Activated naive CD8-positive, alpha-beta T cell treated with anti-CD3 and anti-CD28 coated beads, Interleukin-2, amount 50 U/mL, for 24 hours (primary cell): ENCODE results near the gene CCBE1.

Source experiments
- ATAC-seq: fragments of 150-1000 bp; cut with Tn5 transposase; one replicate; pipeline ENCODE4 v1.10.0; 2021
- DNase-seq: peaks from one replicate; pipeline ENCODE4 v3.0.0; 2021
- H3K27ac Mint-ChIP-seq: one replicate; pipeline ENCODE4 v1.8.0; 2021; ENCODE audit warnings: mild to moderate bottlenecking, mixed read lengths
- H3K27me3 Mint-ChIP-seq: one replicate; pipeline ENCODE4 v1.8.0; 2021; ENCODE audit warnings: mixed read lengths
- H3K36me3 Mint-ChIP-seq: one replicate; pipeline ENCODE4 v1.8.0; 2021; ENCODE audit warnings: low read depth, mixed read lengths
- H3K4me1 Mint-ChIP-seq: one replicate; pipeline ENCODE4 v1.8.0; 2021; ENCODE audit warnings: mixed read lengths
- H3K4me3 Mint-ChIP-seq: one replicate; pipeline ENCODE4 v1.8.0; 2021; ENCODE audit warnings: mild to moderate bottlenecking, moderate library complexity, mixed read lengths
- H3K9me3 Mint-ChIP-seq: one replicate; pipeline ENCODE4 v1.8.0; 2021; ENCODE audit warnings: mixed read lengths

CCBE1 gene

GRCh38 chr18:59616501-59616900 lies 80.7 kb downstream of the CCBE1 start:
- no peak overlapping the region for H3K27ac Mint-ChIP-seq
- DNase-seq = no peak

GRCh38 chr18:59613903-59614302 lies 83.3 kb downstream of the CCBE1 start:
- Mint-ChIP-seq H3K27ac (no peak overlapping the region), H3K27me3 (no peaks in the 10 kb centered on the region), H3K9me3 (no peaks in the 10 kb centered on the region), H3K36me3 (no peaks in the 10 kb centered on the region), H3K4me1 (no peaks in the 10 kb centered on the region), H3K4me3 (no peak overlapping the region)
- ATAC-seq = no peak
- no peak for DNase-seq

More at GRCh38 chr18:59616501-59616900, 80.7 kb downstream of the CCBE1 start:
- no peaks in the 10 kb centered on the region for H3K9me3 Mint-ChIP-seq
- no peaks in the 10 kb centered on the region for H3K36me3 Mint-ChIP-seq
- no peak overlapping the region for H3K4me3 Mint-ChIP-seq
- ATAC-seq = no peak
- H3K27me3 Mint-ChIP-seq = no peaks in the 10 kb centered on the region
- no peaks in the 10 kb centered on the region for H3K4me1 Mint-ChIP-seq

- no peaks in the 10 kb centered on the region for H3K9me3 Mint-ChIP-seq
- ATAC-seq = no peak
- no peak overlapping the region for H3K4me3 Mint-ChIP-seq
- H3K36me3 Mint-ChIP-seq = no peaks in the 10 kb centered on the region
- no peaks in the 10 kb centered on the region for H3K27me3 Mint-ChIP-seq
- DNase-seq = no peak
- no peaks in the 10 kb centered on the region for H3K4me1 Mint-ChIP-seq
- no peak overlapping the region for H3K27ac Mint-ChIP-seq
Measured at GRCh38 chr18:59612381-59612780, 84.8 kb downstream of the CCBE1 start.

GRCh38 chr18:59610546-59611140 lies 86.6 kb downstream of the CCBE1 start:
- Mint-ChIP-seq H3K4me3 (no peak overlapping the region), H3K4me1 (no peaks in the 10 kb centered on the region), H3K9me3 (no peaks in the 10 kb centered on the region), H3K27ac (no peak overlapping the region), H3K27me3 (no peaks in the 10 kb centered on the region), H3K36me3 (no peaks in the 10 kb centered on the region)
- no peak for ATAC-seq
- no peak for DNase-seq

- H3K27ac Mint-ChIP-seq = no peak overlapping the region
Measured at GRCh38 chr18:59609654-59610053, 87.6 kb downstream of the CCBE1 start.

GRCh38 chr18:59607471-59607870 lies 89.8 kb downstream of the CCBE1 start:
- ATAC-seq = no peak
- no peak overlapping the region for H3K4me3 Mint-ChIP-seq
- H3K27me3 Mint-ChIP-seq = no peaks in the 10 kb centered on the region
- no peak overlapping the region for H3K27ac Mint-ChIP-seq
- H3K36me3 Mint-ChIP-seq = no peaks in the 10 kb centered on the region
- H3K4me1 Mint-ChIP-seq = no peaks in the 10 kb centered on the region
- H3K9me3 Mint-ChIP-seq = no peaks in the 10 kb centered on the region
- no peak for DNase-seq

More at GRCh38 chr18:59609654-59610053, 87.6 kb downstream of the CCBE1 start:
- Mint-ChIP-seq H3K4me1 (no peaks in the 10 kb centered on the region), H3K36me3 (no peaks in the 10 kb centered on the region), H3K9me3 (no peaks in the 10 kb centered on the region), H3K4me3 (no peak overlapping the region), H3K27me3 (no peaks in the 10 kb centered on the region)
- DNase-seq (no peak), ATAC-seq (no peak)

DNA sequence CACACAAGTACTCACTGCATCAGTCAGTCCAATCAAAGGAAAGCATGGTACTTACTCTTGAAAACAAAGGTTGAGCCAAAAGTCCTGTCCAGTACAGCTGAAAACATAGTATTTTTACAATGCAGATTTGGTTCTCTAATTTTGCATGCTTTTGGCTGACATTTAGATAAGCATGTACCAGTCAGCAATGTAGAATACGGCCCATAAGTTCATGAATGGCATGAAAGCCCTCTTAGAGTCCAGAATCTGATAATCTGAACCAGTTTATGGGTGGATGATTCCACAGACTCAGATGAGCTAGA lies 90.2 kb downstream of the CCBE1 start:
- H3K9me3 Mint-ChIP-seq = no peaks in the 10 kb centered on the region
- no peaks in the 10 kb centered on the region for H3K4me1 Mint-ChIP-seq
- ATAC-seq (no peak), DNase-seq (no peak)
- no peaks in the 10 kb centered on the region for H3K36me3 Mint-ChIP-seq
- H3K27ac Mint-ChIP-seq = no peak overlapping the region
- H3K27me3 Mint-ChIP-seq = no peaks in the 10 kb centered on the region
- H3K4me3 Mint-ChIP-seq = no peak overlapping the region

DNA sequence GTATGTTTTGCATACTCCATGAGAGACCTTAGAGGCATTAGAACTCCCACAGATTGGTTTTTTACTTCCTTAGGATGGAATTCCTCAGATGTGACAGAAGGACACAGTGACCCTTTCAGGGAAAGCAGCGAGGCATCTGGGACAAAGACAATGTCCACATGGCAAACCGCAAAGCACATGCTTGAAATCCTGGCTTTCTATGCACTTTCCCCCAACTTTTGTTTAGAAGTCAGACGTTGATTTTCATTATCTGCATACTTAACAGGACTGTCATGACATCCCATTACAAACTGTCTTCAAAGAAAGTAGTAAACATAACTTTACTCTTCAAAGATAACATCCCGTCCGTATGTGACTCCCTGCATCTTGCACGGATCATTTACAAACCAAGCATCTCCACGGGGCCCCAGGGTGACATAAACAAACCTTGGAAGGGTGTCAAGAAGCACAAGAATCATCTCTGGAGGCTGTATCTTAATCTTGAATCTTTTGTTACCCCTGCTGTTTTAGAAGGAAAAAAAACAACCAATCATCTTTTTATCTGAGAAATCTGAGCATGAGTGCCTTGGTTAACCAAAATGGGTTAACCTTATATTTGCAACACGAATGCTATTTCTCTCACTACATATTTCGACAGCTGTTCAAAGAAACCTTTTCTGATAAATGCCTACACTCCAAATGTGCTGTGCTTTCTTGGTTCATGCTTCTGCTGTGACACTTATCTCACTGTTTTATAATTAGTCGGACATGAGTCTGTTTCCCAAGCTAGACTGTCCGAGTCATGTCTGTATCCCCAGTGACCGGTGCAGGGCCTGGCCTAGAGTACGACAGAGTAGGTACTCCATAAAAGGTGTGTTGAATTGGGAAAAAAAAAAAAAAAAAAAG lies 90.8 kb downstream of the CCBE1 start:
- Mint-ChIP-seq H3K27ac (no peak overlapping the region), H3K4me1 (no peaks in the 10 kb centered on the region), H3K27me3 (no peaks in the 10 kb centered on the region), H3K36me3 (no peaks in the 10 kb centered on the region), H3K9me3 (no peaks in the 10 kb centered on the region), H3K4me3 (no peak overlapping the region)
- DNase-seq = no peak
- no peak for ATAC-seq

GRCh38 chr18:59605633-59606192 lies 91.5 kb downstream of the CCBE1 start:
- DNase-seq (no peak), ATAC-seq (no peak)
- Mint-ChIP-seq H3K36me3 (no peaks in the 10 kb centered on the region), H3K4me1 (no peaks in the 10 kb centered on the region), H3K27ac (no peak overlapping the region), H3K9me3 (no peaks in the 10 kb centered on the region), H3K27me3 (no peaks in the 10 kb centered on the region), H3K4me3 (no peak overlapping the region)

- no peak for DNase-seq
- H3K4me3 Mint-ChIP-seq = no peak overlapping the region
Measured at GRCh38 chr18:59604877-59605276, 92.3 kb downstream of the CCBE1 start.

GRCh38 chr18:59597049-59597448 lies 100.2 kb downstream of the CCBE1 start:
- no peak for ATAC-seq
- Mint-ChIP-seq H3K36me3 (no peaks in the 10 kb centered on the region), H3K4me1 (no peaks in the 10 kb centered on the region), H3K4me3 (no peak overlapping the region), H3K27me3 (no peaks in the 10 kb centered on the region), H3K27ac (no peak overlapping the region), H3K9me3 (no peaks in the 10 kb centered on the region)
- no peak for DNase-seq

More at GRCh38 chr18:59604877-59605276, 92.3 kb downstream of the CCBE1 start:
- Mint-ChIP-seq H3K36me3 (no peaks in the 10 kb centered on the region), H3K4me1 (no peaks in the 10 kb centered on the region), H3K27me3 (no peaks in the 10 kb centered on the region), H3K27ac (no peak overlapping the region), H3K9me3 (no peaks in the 10 kb centered on the region)
- ATAC-seq = no peak

- Mint-ChIP-seq H3K9me3 (no peaks in the 10 kb centered on the region), H3K27me3 (no peaks in the 10 kb centered on the region), H3K4me1 (no peaks in the 10 kb centered on the region), H3K27ac (no peak overlapping the region), H3K36me3 (no peaks in the 10 kb centered on the region), H3K4me3 (no peak overlapping the region)
- ATAC-seq = no peak
- DNase-seq = no peak
Measured at GRCh38 chr18:59593291-59593717, 103.9 kb downstream of the CCBE1 start.

- no peaks in the 10 kb centered on the region for H3K36me3 Mint-ChIP-seq
- no peak for ATAC-seq
- H3K27ac Mint-ChIP-seq = no peak overlapping the region
- H3K9me3 Mint-ChIP-seq = no peaks in the 10 kb centered on the region
- H3K4me1 Mint-ChIP-seq = no peaks in the 10 kb centered on the region
- H3K27me3 Mint-ChIP-seq = no peaks in the 10 kb centered on the region
- no peak overlapping the region for H3K4me3 Mint-ChIP-seq
- DNase-seq = no peak
Measured at GRCh38 chr18:59592624-59593023, 104.6 kb downstream of the CCBE1 start.

DNA sequence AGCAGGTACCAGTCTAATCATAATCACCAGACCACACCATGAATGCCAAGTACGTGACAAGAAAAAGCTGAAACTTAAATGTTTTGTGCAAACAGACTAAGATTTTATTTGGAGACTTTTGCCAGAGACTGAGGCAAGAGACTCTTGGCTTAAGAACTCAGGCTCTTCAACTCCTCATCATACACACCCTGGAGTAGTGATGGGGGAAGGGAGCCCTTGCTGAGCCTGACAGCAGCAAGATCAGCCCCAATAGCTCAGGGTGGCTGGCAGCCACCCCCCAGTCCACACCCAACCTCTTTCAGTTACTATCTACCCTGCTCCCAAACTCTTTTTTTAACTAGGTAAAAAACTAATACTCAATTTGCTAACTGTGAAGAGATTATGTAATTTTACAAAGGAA lies 114.8 kb downstream of the CCBE1 start:
- Mint-ChIP-seq H3K9me3 (no peaks in the 10 kb centered on the region), H3K36me3 (no peaks in the 10 kb centered on the region), H3K4me1 (no peaks in the 10 kb centered on the region), H3K27ac (no peak overlapping the region), H3K27me3 (peaks cover 4% of the 10 kb centered on the region), H3K4me3 (no peak overlapping the region)
- ATAC-seq (no peak), DNase-seq (no peak)

- Mint-ChIP-seq H3K36me3 (no peaks in the 10 kb centered on the region), H3K9me3 (peaks cover 6% of the 10 kb centered on the region), H3K27me3 (no peaks in the 10 kb centered on the region), H3K27ac (no peak overlapping the region), H3K4me3 (no peak overlapping the region), H3K4me1 (no peaks in the 10 kb centered on the region)
- DNase-seq (no peak), ATAC-seq (no peak)
Measured at GRCh38 chr18:59579509-59579908, 117.7 kb downstream of the CCBE1 start.
